HepG2 (cell line): Measurements from ENCODE around the gene HIPK3. TPM values are rescaled to one million over a fixed set of nuclear protein-coding genes. Genes with fewer than 3 reads are reported as not detected.

Experiments used
- ATAC-seq: fragments of 200-7000 bp; cut with Tn5 transposase; 3 replicates; pipeline ENCODE4 v1.9.1; 2020; ENCODE audit warnings: mild to moderate bottlenecking, moderate library complexity
- Bru-seq: library from RNA; stranded (reverse); fragments of 400-500 nt; gene quantifications from one replicate; lab custom pipeline; 2021; lab: Mats Ljungman, UMichigan
- BruChase-seq, 2 experiments: library from RNA; stranded (reverse); fragments of 400-500 nt; gene quantifications; one replicate each; lab custom pipeline; 2021; lab: Mats Ljungman, UMichigan
- BruUV-seq: library from RNA; stranded (reverse); fragments of 400-500 nt; replicated peaks from 2 replicates; lab custom pipeline; 2021; lab: Mats Ljungman, UMichigan
- CTCF ChIA-PET: fragments of 300-600 bp; formaldehyde crosslinking; extraction: SDS; loops from one replicate; lab custom pipeline; 2021; ENCODE audit warnings: low total read pairs, inconsistent platforms, low intra/inter-chr PET ratio; lab: Yijun Ruan, JAX
- POLR2A ChIA-PET: fragments of 350-600 bp; sonication (Branson Sonifier 250); formaldehyde crosslinking; loops from one replicate; lab custom pipeline; 2020; ENCODE audit warnings: antibody characterized with exemption, inconsistent platforms; lab: Yijun Ruan, JAX
- DNase-seq: peaks from one replicate; pipeline ENCODE4 v3.0.0-alpha.2; 2015; ENCODE audit warnings: low spot score
- FAIRE-seq: peaks from 3 replicates; lab custom pipeline; 2011; peaks lifted over from hg19 to GRCh38; lab: Jason Lieb, UNC
- H2AFZ ChIP-seq: one replicate; pipeline ENCODE4 v1.6.1; 2011; ENCODE audit warnings: low read length, inconsistent platforms
- H3K27ac ChIP-seq: fragments of 300-600 bp; 3 replicates; pipeline ENCODE4 v1.8.0; 2011; ENCODE audit warnings: mixed run types, mild to moderate bottlenecking, mixed read lengths, low read length, inconsistent platforms; ENCODE audit not compliant: insufficient read depth; ENCODE audit errors: extremely low read length
- H3K27me3 ChIP-seq, 2 experiments: fragments of 200-600 bp in 1 of 2; 2 replicates in 1 of 2; 3 replicates in 1 of 2; pipeline versions ENCODE4 v1.6.0 to v1.8.0; 2011; ENCODE audit warnings: low read length in 2 of 2, mild to moderate bottlenecking in 2 of 2, moderate library complexity in 2 of 2, inconsistent platforms in 1 of 2; ENCODE audit not compliant: insufficient read depth in 2 of 2, control insufficient read depth in 1 of 2
- H3K36me3 ChIP-seq, 2 experiments: fragments of 200-600 bp in 1 of 2; replicated peaks in 1 of 2; 2 replicates in 1 of 2; 3 replicates in 1 of 2; pipeline versions ENCODE4 v1.5.1 to v1.8.0; 2011; ENCODE audit warnings: low read length in 2 of 2, inconsistent platforms in 1 of 2; ENCODE audit not compliant: insufficient read depth in 2 of 2, control insufficient read depth in 1 of 2
- H3K4me1 ChIP-seq: 2 replicates; pipeline ENCODE4 v1.5.1; 2012; ENCODE audit warnings: low read length, inconsistent platforms; ENCODE audit not compliant: insufficient read depth
- H3K4me2 ChIP-seq: 2 replicates; pipeline ENCODE4 v1.6.0; 2011; ENCODE audit warnings: low read depth, low read length, inconsistent platforms
- H3K4me3 ChIP-seq, 3 experiments: fragments of 200-600 bp in 1 of 3; sonication (generic), shearing (Covaris generic) in 1 of 3; replicated peaks in 1 of 3; 2 replicates each; pipeline ENCODE4 v1.5.1; 2011 to 2016; ENCODE audit warnings: low read length in 3 of 3, inconsistent platforms in 2 of 3, low read depth in 2 of 3, mild to moderate bottlenecking in 2 of 3, control low read depth in 1 of 3, mixed read lengths in 1 of 3; ENCODE audit not compliant: insufficient read depth in 1 of 3
- H3K79me2 ChIP-seq: one replicate; pipeline ENCODE4 v1.6.1; 2011; ENCODE audit warnings: low read length, inconsistent platforms; ENCODE audit not compliant: insufficient read depth
- H3K9ac ChIP-seq: 2 replicates; pipeline ENCODE4 v1.6.0; 2011; ENCODE audit warnings: mild to moderate bottlenecking, low read depth, low read length, inconsistent platforms; ENCODE audit not compliant: insufficient read depth
- H3K9me3 ChIP-seq: 2 replicates; pipeline ENCODE4 v1.5.1; 2012; ENCODE audit warnings: mild to moderate bottlenecking, low read length
- H4K20me1 ChIP-seq: 2 replicates; pipeline ENCODE4 v1.6.0; 2011; ENCODE audit warnings: inconsistent platforms, mild to moderate bottlenecking, low read length, moderate library complexity; ENCODE audit not compliant: insufficient read depth
- MED8 ChIP-seq: sonication (generic); formaldehyde crosslinking; IDR thresholded peaks from 2 replicates; pipeline ENCODE4 v1.8.1; 2023; ENCODE audit warnings: mild to moderate bottlenecking, missing genetic modification reagents; ENCODE audit not compliant: insufficient replicate concordance
- NONO ChIP-seq, 2 experiments: fragments of 450-650 bp in 1 of 2; sonication (generic) in 1 of 2; formaldehyde crosslinking in 1 of 2; IDR thresholded peaks in 1 of 2; conservative IDR thresholded peaks in 1 of 2; 2 replicates each; pipeline versions ENCODE4 v1.6.1 to v1.8.0; 2017 to 2022; ENCODE audit warnings: mild to moderate bottlenecking in 1 of 2, missing genetic modification reagents in 1 of 2, moderate library complexity in 1 of 2
- POLR2G ChIP-seq: fragments of 200-400 bp; formaldehyde crosslinking; IDR thresholded peaks from 2 replicates; pipeline ENCODE4 v1.6.1; 2018; ENCODE audit warnings: mild to moderate bottlenecking, low read depth, low read length, moderate library complexity
- RFX1 ChIP-seq: fragments of 450-650 bp; IDR thresholded peaks from 2 replicates; pipeline ENCODE4 v1.6.1; 2017
- SALL1 ChIP-seq: sonication (generic); formaldehyde crosslinking; IDR thresholded peaks from 2 replicates; pipeline ENCODE4 v1.8.0; 2022; ENCODE audit warnings: mild to moderate bottlenecking, missing genetic modification reagents
- THAP8 ChIP-seq: sonication (generic); formaldehyde crosslinking; IDR thresholded peaks from 2 replicates; pipeline ENCODE4 v1.5.1; 2020; ENCODE audit warnings: missing genetic modification reagents, mild to moderate bottlenecking, borderline replicate concordance
- ZBTB46 ChIP-seq: sonication (generic); formaldehyde crosslinking; IDR thresholded peaks from 2 replicates; pipeline ENCODE4 v1.4.0; 2020; ENCODE audit warnings: mild to moderate bottlenecking, missing genetic modification reagents, borderline replicate concordance
- ZNF3 ChIP-seq: IDR thresholded peaks from 2 replicates; pipeline ENCODE4 v1.7.0; 2017; ENCODE audit warnings: inconsistent platforms
- ZNF367 ChIP-seq: sonication (generic); formaldehyde crosslinking; IDR thresholded peaks from 2 replicates; pipeline ENCODE4 v1.4.0; 2020; ENCODE audit warnings: missing genetic modification reagents, borderline replicate concordance
- ZNF710 ChIP-seq: sonication (generic); formaldehyde crosslinking; IDR thresholded peaks from 2 replicates; pipeline ENCODE4 v1.5.0; 2020; ENCODE audit warnings: mild to moderate bottlenecking, missing genetic modification reagents, borderline replicate concordance
- ZNF782 ChIP-seq: sonication (generic); formaldehyde crosslinking; IDR thresholded peaks from 2 replicates; pipeline ENCODE4 v1.4.0; 2020; ENCODE audit warnings: missing genetic modification reagents, mild to moderate bottlenecking, borderline replicate concordance
- WGBS: methylation state at CpG from one replicate; pipeline ENCODE4 v1.1.6; 2017; ENCODE audit warnings: low lambda C conversion rate; 5-methylcytosine and 5-hydroxymethylcytosine counted together
- in situ Hi-C: cut with HindIII; loops from 2 replicates; pipeline ENCODE4 v1.10.0; 2017; ENCODE audit warnings: low pct_unique_long_range_greater_than_20kb; ENCODE audit not compliant: extremely low pct_ligation_motif_present
- intact Hi-C: fragments of 100-400 bp; cut with micrococcal nuclease; formaldehyde crosslinking; loops from one replicate; pipeline ENCODE4 v1.10.0; 2022; ENCODE audit not compliant: unreplicated experiment
- long read RNA-seq, 2 experiments: library from RNA in 1 of 2; library from polyadenylated mRNA in 1 of 2; stranded (forward) in 1 of 2; unstranded in 1 of 2; transcript quantifications; one replicate each; pipeline ENCODE4 v2.0.0, GENCODE V29; 2019 to 2022
- polyA minus RNA-seq, 3 experiments: library from RNA; depleted of rRNA, polyadenylated mRNA; stranded (reverse); fragments of >200 nt; gene quantifications; 2 replicates each; pipeline ENCODE4 v1.2.3, GENCODE V29; 2011; ENCODE audit warnings: low replicate concordance in 1 of 3
- polyA plus RNA-seq, 8 experiments: library from polyadenylated mRNA; depleted of rRNA in 3 of 8; stranded (reverse) in 7 of 8; unstranded in 1 of 8; fragments of >200 nt; fragmentation: Illumina TruSeq in 4 of 8; extraction: Trizol in 4 of 8; gene quantifications; 2 replicates each; pipeline versions ENCODE4 v1.2.1 to v1.2.3, GENCODE V29; 2011 to 2016; ENCODE audit warnings: low read depth in 4 of 8, missing spikeins in 1 of 8, mixed read lengths in 1 of 8; ENCODE audit not compliant: insufficient read depth in 1 of 8
- total RNA-seq, 5 experiments: library from RNA; depleted of rRNA; stranded (reverse); fragments of >200 nt; fragmentation: Illumina TruSeq; extraction: Trizol; gene quantifications; 2 replicates each; pipeline ENCODE4 v1.2.3, GENCODE V29; 2016; ENCODE audit warnings: low read depth in 1 of 5

The HIPK3 gene
- total RNA-seq (2016; rRNA removed; fragmentation: Illumina TruSeq; extraction: Trizol) (39.8 and 44.3 TPM in 2 replicates), polyA plus RNA-seq (2011; rRNA removed) (18.2 and 20.5 TPM in 2 replicates), polyA minus RNA-seq (2011; rRNA and poly(A)+ RNA removed; ENCODE audit: low replicate concordance) (44.7 and 93.7 TPM in 2 replicates), Bru-seq, nascent RNA (percentile 81 among the genes with signal in this experiment), BruChase-seq, experiment 1, labeled RNA remaining after a 6-hour chase (percentile 87 among the genes with signal in this experiment), BruChase-seq, experiment 2, labeled RNA remaining after a 2-hour chase (percentile 77 among the genes with signal in this experiment)
- 246 and 276 TPM in 2 replicates for total RNA-seq (2016; cell fraction: cytosol; rRNA removed; fragmentation: Illumina TruSeq; extraction: Trizol; ENCODE audit: low read depth)
- 37.6 and 42.6 TPM in 2 replicates for total RNA-seq (2016; cell fraction: insoluble cytoplasmic fraction; rRNA removed; fragmentation: Illumina TruSeq; extraction: Trizol)
- 125 and 146 TPM in 2 replicates for total RNA-seq (2016; cell fraction: membrane; rRNA removed; fragmentation: Illumina TruSeq; extraction: Trizol)
- total RNA-seq (2016; cell fraction: nucleus; rRNA removed; fragmentation: Illumina TruSeq; extraction: Trizol): 22.4 and 25.3 TPM in 2 replicates
- 9.4 and 14.2 TPM in 2 replicates for polyA plus RNA-seq (2011; cell fraction: cytosol; rRNA removed)
- polyA plus RNA-seq (2011; cell fraction: nucleus; rRNA removed): 12.6 TPM in 2 replicates
- polyA plus RNA-seq (2012): 14.7 and 16.7 TPM in 2 replicates
- polyA plus RNA-seq (2016; cell fraction: cytosol; fragmentation: Illumina TruSeq; extraction: Trizol; ENCODE audit: low read depth): 0.45 and 0.57 TPM in 2 replicates
- 20.1 and 22.2 TPM in 2 replicates for polyA plus RNA-seq (2016; cell fraction: insoluble cytoplasmic fraction; fragmentation: Illumina TruSeq; extraction: Trizol; ENCODE audit: low read depth)
- polyA plus RNA-seq (2016; cell fraction: membrane; fragmentation: Illumina TruSeq; extraction: Trizol; ENCODE audit: low read depth): 3.7 and 4.1 TPM in 2 replicates
- 19.0 and 19.1 TPM in 2 replicates for polyA plus RNA-seq (2016; cell fraction: nucleus; fragmentation: Illumina TruSeq; extraction: Trizol; ENCODE audit: insufficient read depth, low read depth)
- polyA minus RNA-seq (2011; cell fraction: cytosol; rRNA and poly(A)+ RNA removed): 51.6 and 72.1 TPM in 2 replicates
- polyA minus RNA-seq (2011; cell fraction: nucleus; rRNA and poly(A)+ RNA removed): 40.9 and 51.1 TPM in 2 replicates
- long read RNA-seq, experiment 1, partial matches to known transcripts: 5 of 6 reads
- long read RNA-seq, experiment 1, other reads (novel, unspliced or antisense): 1 of 6 reads
- long read RNA-seq, experiment 2, partial matches to known transcripts: 0 of 22 reads
- long read RNA-seq, experiment 2, other reads (novel, unspliced or antisense): 22 of 22 reads

- Histone ChIP-seq H3K4me1 (peaks cover 35% of the 10 kb centered on the region), H3K4me3 (peak within 1 kb of the TSS; percentile 98 to 100 (median 99)), H3K9ac (peak within 1 kb of the TSS; percentile 99), H3K79me2 (peaks cover 39% of the 10 kb centered on the region), H3K27me3 (no peaks in the 10 kb centered on the region; a peak in 2 of 5 replicates), H3K36me3 (no peaks in the 10 kb centered on the region), H2AFZ (peak within 1 kb of the TSS; percentile 51), H3K4me2 (peak within 1 kb of the TSS; percentile 72), H3K27ac (peak within 1 kb of the TSS; percentile 98), H3K9me3 (no peaks in the 10 kb centered on the region), H4K20me1 (peaks cover 28% of the 10 kb centered on the region)
- 0% methylated on average over 4 of the region's 85 CpGs for WGBS
- BruUV-seq: no TSS peak
- ATAC-seq: peak; percentile 87
- ChIA-PET POLR2A (no interaction called here), CTCF (interaction anchor here (1.6 kb wide), 1 partner anchor 72 kb away, joined by 5 read pairs; no protein-coding TSS in a partner anchor)
- intact Hi-C loops (loop anchor here (2.0 to 5.0 kb wide), 3 partner anchors 45 to 97 kb away; partner anchors contain the start of gene CSTF3), in situ Hi-C loops (no loop called here)
- no peak for FAIRE-seq
- DNase-seq: peak; percentile 41
- TF ChIP-seq SALL1 (CRISPR knock-in tag) (peak; percentile 29; the same call in 1 of the 2 replicates), NONO (IDR thresholded peaks at IDR 0.05) (no peak), NONO (CRISPR knock-in tag; conservative IDR thresholded peaks at IDR 0.05) (no peak), ZNF782 (CRISPR knock-in tag) (no peak; the same call in 1 of the 2 replicates), RFX1 (no peak), ZNF3 (no peak), MED8 (CRISPR knock-in tag) (no peak), ZBTB46 (CRISPR knock-in tag) (0 out of 2 replicates have a peak, but pooled peaks have one; percentile 5), POLR2G (0 out of 2 replicates have a peak, but pooled peaks have one; percentile 13), ZNF367 (CRISPR knock-in tag) (no peak; the same call in 1 of the 2 replicates), THAP8 (CRISPR knock-in tag) (no peak), ZNF710 (peak; percentile 38; the same call in 1 of the 2 replicates)
Measured at GRCh38 chr11:33257160-33257896, at the start of gene HIPK3. Gene HIPK3, plus strand, starts transcription at chr11:33257381.
